Epithelial cell of esophagus (primary cell): Measurements from ENCODE around the gene DOK7.

ENCODE experiments used
- DNase-seq: peaks from one replicate; pipeline ENCODE4 v3.0.0; 2010; ENCODE audit warnings: low read depth
- H3K4me3 ChIP-seq: 2 replicates; pipeline ENCODE4 v1.5.1; 2011; ENCODE audit warnings: mild to moderate bottlenecking, low read length, control low read depth
- CTCF ChIP-seq: IDR thresholded peaks from 2 replicates; pipeline ENCODE4 v1.5.1; 2011; ENCODE audit warnings: low read depth, mild to moderate bottlenecking, low read length, control low read depth, inconsistent platforms; ENCODE audit not compliant: insufficient read depth; ENCODE audit errors: missing control alignments

Gene DOK7

GRCh38 chr4:3498901-3499510 is 35.9 kb downstream of the DOK7 start:
- TF ChIP-seq CTCF = no peak
- no peak overlapping the region for H3K4me3 ChIP-seq
- DNase-seq = no peak

- H3K4me3 ChIP-seq = no peak overlapping the region
- DNase-seq = no peak
- no peak for TF ChIP-seq CTCF
These were observed 36.6 kb downstream of the DOK7 start for GRCh38 chr4:3499710-3500109.

GRCh38 chr4:3500111-3500510 is 37.0 kb downstream of the DOK7 start:
- DNase-seq = no peak
- no peak overlapping the region for H3K4me3 ChIP-seq
- TF ChIP-seq CTCF = no peak

GRCh38 chr4:3500634-3501101 is 37.6 kb downstream of the DOK7 start:
- TF ChIP-seq CTCF = no peak
- H3K4me3 ChIP-seq = no peak overlapping the region
- DNase-seq = no peak

GRCh38 chr4:3501126-3501824 is 38.2 kb downstream of the DOK7 start:
- DNase-seq = no peak
- H3K4me3 ChIP-seq = no peak overlapping the region
- TF ChIP-seq CTCF = no peak

- no peak for DNase-seq
- H3K4me3 ChIP-seq = no peak overlapping the region
- TF ChIP-seq CTCF = no peak
These were observed 38.8 kb downstream of the DOK7 start for GRCh38 chr4:3501825-3502425.
